NCI-H460 (cell line): ENCODE results near the gene SOCS3. TPM values are rescaled to one million over a fixed set of nuclear protein-coding genes. Genes with fewer than 3 reads are reported as not detected.
"Not testable (repeated sequence)": the region's sequence is repeated elsewhere in the genome, so short reads cannot be mapped to it uniquely, and the experiment has no call there.

Experiments used
- DNase-seq: peaks from one replicate; pipeline ENCODE4 v3.0.0-alpha.2; 2016; ENCODE audit warnings: low read depth; ENCODE audit errors: extremely low read depth
- small RNA-seq, 2 experiments: library from RNA; depleted of rRNA; stranded (forward); fragments of <200 nt; gene quantifications; one replicate each; pipeline ENCODE3, GENCODE V24; 2014
- total RNA-seq: library from RNA; depleted of rRNA; stranded (reverse); fragments of >200 nt; shearing (Covaris generic); gene quantifications from 2 replicates; pipeline ENCODE4 v1.2.3, GENCODE V29; 2014; rRNA removed

The SOCS3 gene
- total RNA-seq, 1 experiment from 2014 or later, result 404 TPM

GRCh38 chr17:78315355-78316114 is 44.3 kb downstream of the SOCS3 start:
- peak; percentile 73 for DNase-seq

- DNase-seq, result no peak
Observed at GRCh38 chr17:78314683-78315354, 45.1 kb downstream of the SOCS3 start.

GRCh38 chr17:78313735-78314648 is 45.9 kb downstream of the SOCS3 start:
- peak; percentile 84 for DNase-seq

- DNase-seq, result not testable (repeated sequence)
Observed at GRCh38 chr17:78309659-78310255, 50.1 kb downstream of the SOCS3 start.

- DNase-seq, result no peak
Observed at GRCh38 chr17:78307887-78308638, 51.8 kb downstream of the SOCS3 start.

- DNase-seq, result no peak
Observed at GRCh38 chr17:78306913-78307312, 53.0 kb downstream of the SOCS3 start.

Small RNAs within 50 kb of the gene (small RNA-seq; reads per million reads assigned to genes)
- 0 reads per million in 2 experiments for gene RF00415
- gene RN7SL236P, result 0 to 0.06 reads per million in 2 experiments

Other genes with a start within 250 kb of the SOCS3 start
- gene TMC6, start 231.3 kb downstream of the SOCS3 start, total RNA-seq, result 17.2 TPM in 2 replicates
- 0.30 TPM in 1 of 2 replicates, not detected in the other for gene TMC8, start 229.3 kb downstream of the SOCS3 start, total RNA-seq
- gene C17orf99, start 213.7 kb downstream of the SOCS3 start, total RNA-seq, result not detected in 2 replicates
- gene SYNGR2, start 191.5 kb downstream of the SOCS3 start, total RNA-seq, result 61.7 and 68.8 TPM in 2 replicates
- gene TK1, start 173.0 kb downstream of the SOCS3 start, total RNA-seq, result 36.4 and 40.1 TPM in 2 replicates
- gene AFMID, start 172.7 kb downstream of the SOCS3 start, total RNA-seq, result 63.2 and 75.6 TPM in 2 replicates
- 138 and 149 TPM in 2 replicates for gene BIRC5, start 145.8 kb downstream of the SOCS3 start, total RNA-seq
- not detected in 2 replicates for gene TMEM235, start 128.4 kb downstream of the SOCS3 start, total RNA-seq
- gene PGS1, start 18.6 kb upstream of the SOCS3 start, total RNA-seq, result 27.5 and 30.5 TPM in 2 replicates
- 1.8 and 2.2 TPM in 2 replicates for gene DNAH17, start 217.3 kb upstream of the SOCS3 start, total RNA-seq